ENCODE data around the gene PSKH1. TPM values are rescaled to one million over a fixed set of nuclear protein-coding genes. Genes with fewer than 3 reads are reported as not detected.

The PSKH1 gene
- total and polyA plus RNA-seq, 2 experiments from 2014 or later: 29.2 to 44.6 TPM

GRCh38 chr16:67847064-67847861, 45.8 kb upstream of the PSKH1 start, which contains the start of gene CENPT:
TSS of gene CENPT (minus strand) at chr16:67847693. CDS start at chr16:67833859, 13,834 bp downstream.
- peak within 1 kb of the TSS; percentile 77 for H2AFZ ChIP-seq
- WGBS (ENCODE audit: low lambda C conversion rate, missing lambda C conversion rate): 2% methylated on average over 41 of the region's 62 CpGs

GRCh38 chr16:67848118-67848517, 44.9 kb upstream of the PSKH1 start:
- Histone ChIP-seq H3K27ac (peak overlapping the region; percentile 99), H3K9me3 (ENCODE audit: low read depth) (no peaks in the 10 kb centered on the region), H3K27me3 (no peaks in the 10 kb centered on the region), H3K4me2 (peak overlapping the region; percentile 89), H3K9me2 (replicated peaks; ENCODE audit: insufficient read depth) (no peaks in the 10 kb centered on the region), H3K4me3 (peak overlapping the region; percentile 98), H2AFZ (no peak overlapping the region), H4K20me1 (ENCODE audit: insufficient read depth, poor library complexity, severe bottlenecking) (peaks cover 28% of the 10 kb centered on the region), H3K79me2 (peaks cover 91% of the 10 kb centered on the region), H3K4me1 (ENCODE audit: insufficient read depth) (peaks cover 38% of the 10 kb centered on the region), H3K36me3 (replicated peaks; ENCODE audit: insufficient read depth, low read depth) (no peaks in the 10 kb centered on the region)
- DNase-seq (ENCODE audit: low spot score): no peak
- 94% methylated on average over 11 of the region's 11 CpGs for WGBS (ENCODE audit: low lambda C conversion rate, missing lambda C conversion rate)
- TF ChIP-seq EZH2 (IDR thresholded peaks at IDR 0.05; ENCODE audit: borderline replicate concordance): no peak
- TF ChIP-seq EZH2phosphoT487 (IDR thresholded peaks at IDR 0.05; ENCODE audit: low read depth, severe bottlenecking, unreplicated experiment): no peak
- TF ChIP-seq CTCF (IDR thresholded peaks at IDR 0.05; ENCODE audit: poor library complexity): no peak

More at GRCh38 chr16:67847064-67847861, 45.8 kb upstream of the PSKH1 start, which contains the start of gene CENPT:
- no peaks in the 10 kb centered on the region for H3K36me3 ChIP-seq (replicated peaks; ENCODE audit: insufficient read depth, low read depth)
- DNase-seq (ENCODE audit: low spot score): peak; percentile 87
- no peaks in the 10 kb centered on the region for H3K9me3 ChIP-seq (ENCODE audit: low read depth)
- peak within 1 kb of the TSS; percentile 99 for H3K27ac ChIP-seq
- peaks cover 39% of the 10 kb centered on the region for H3K4me1 ChIP-seq (ENCODE audit: insufficient read depth)
- H3K4me2 ChIP-seq: peak within 1 kb of the TSS; percentile 89
- H3K79me2 ChIP-seq: peaks cover 86% of the 10 kb centered on the region
- no peak for TF ChIP-seq EZH2phosphoT487 (IDR thresholded peaks at IDR 0.05; ENCODE audit: low read depth, severe bottlenecking, unreplicated experiment)
- no peak for TF ChIP-seq CTCF (IDR thresholded peaks at IDR 0.05; ENCODE audit: poor library complexity)
- no peak for TF ChIP-seq EZH2 (IDR thresholded peaks at IDR 0.05; ENCODE audit: borderline replicate concordance)
- H3K4me3 ChIP-seq: peak within 1 kb of the TSS; percentile 98
- no peaks in the 10 kb centered on the region for H3K27me3 ChIP-seq
- no peaks in the 10 kb centered on the region for H3K9me2 ChIP-seq (replicated peaks; ENCODE audit: insufficient read depth)
- peaks cover 22% of the 10 kb centered on the region for H4K20me1 ChIP-seq (ENCODE audit: insufficient read depth, poor library complexity, severe bottlenecking)

GRCh38 chr16:67853670-67854069, 39.4 kb upstream of the PSKH1 start:
- H3K4me3 ChIP-seq: no peak overlapping the region
- H3K9me3 ChIP-seq (ENCODE audit: low read depth): no peaks in the 10 kb centered on the region
- H2AFZ ChIP-seq: no peak overlapping the region
- peaks cover 23% of the 10 kb centered on the region for H3K4me1 ChIP-seq (ENCODE audit: insufficient read depth)
- peaks cover 94% of the 10 kb centered on the region for H3K79me2 ChIP-seq
- H3K36me3 ChIP-seq (replicated peaks; ENCODE audit: insufficient read depth, low read depth): no peaks in the 10 kb centered on the region
- TF ChIP-seq EZH2 (IDR thresholded peaks at IDR 0.05; ENCODE audit: borderline replicate concordance) (no peak), EZH2phosphoT487 (IDR thresholded peaks at IDR 0.05; ENCODE audit: low read depth, severe bottlenecking, unreplicated experiment) (no peak), CTCF (IDR thresholded peaks at IDR 0.05; ENCODE audit: poor library complexity) (no peak)
- no peak overlapping the region for H3K27ac ChIP-seq
- H4K20me1 ChIP-seq (ENCODE audit: insufficient read depth, poor library complexity, severe bottlenecking): peaks cover 71% of the 10 kb centered on the region
- WGBS (ENCODE audit: low lambda C conversion rate, missing lambda C conversion rate): 98% methylated on average over 3 of the region's 3 CpGs
- no peaks in the 10 kb centered on the region for H3K9me2 ChIP-seq (replicated peaks; ENCODE audit: insufficient read depth)
- DNase-seq (ENCODE audit: low spot score): no peak
- no peak overlapping the region for H3K4me2 ChIP-seq
- no peaks in the 10 kb centered on the region for H3K27me3 ChIP-seq
